Lower lobe of right lung (tissue), 2 donors: Measurements from ENCODE around the gene TALDO1. TPM values are rescaled to one million over a fixed set of nuclear protein-coding genes. Genes with fewer than 3 reads are reported as not detected.

Experiments
- ATAC-seq, 2 donors: fragments of 200-7000 bp; cut with Tn5 transposase; one replicate each; pipeline ENCODE4 v1.9.1; 2020 to 2022; ENCODE audit warnings: mild to moderate bottlenecking in 2 of 2, moderate library complexity in 2 of 2
- DNase-seq: peaks from one replicate; pipeline ENCODE4 v3.0.0-alpha.2; 2020
- H3K27ac ChIP-seq: fragments of 200-600 bp; one replicate; pipeline ENCODE4 v1.8.0; 2022
- H3K27me3 ChIP-seq: fragments of 200-600 bp; one replicate; pipeline ENCODE4 v1.8.0; 2022; ENCODE audit warnings: low read depth
- H3K36me3 ChIP-seq: fragments of 200-600 bp; one replicate; pipeline ENCODE4 v1.8.0; 2022; ENCODE audit warnings: mild to moderate bottlenecking
- H3K4me1 ChIP-seq: fragments of 200-600 bp; one replicate; pipeline ENCODE4 v1.8.0; 2022
- H3K4me3 ChIP-seq: fragments of 200-600 bp; one replicate; pipeline ENCODE4 v1.8.0; 2022; ENCODE audit warnings: mild to moderate bottlenecking
- H3K9me3 ChIP-seq: fragments of 200-600 bp; one replicate; pipeline ENCODE4 v1.8.0; 2022
- CTCF ChIP-seq: fragments of 200-600 bp; IDR thresholded peaks from one replicate; pipeline ENCODE4 v1.8.0; 2022; ENCODE audit warnings: antibody characterized with exemption, mild to moderate bottlenecking
- intact Hi-C: fragments of 100-400 bp; cut with DNase I; formaldehyde crosslinking; loops from one replicate; pipeline ENCODE4 v1.11.0; 2022
- long read RNA-seq: library from polyadenylated mRNA; unstranded; transcript quantifications from one replicate; pipeline ENCODE4 v2.0.0, GENCODE V29; 2021
- total RNA-seq: library from RNA; stranded (reverse); fragmentation: NEBNext Ultra II Directional; extraction: Animal tissue kit (Norgen Biotek cat#: 25700); gene quantifications from one replicate; pipeline ENCODE4 v1.2.1, GENCODE V29; 2021
- donor health status: DM: no; HTN: yes; CAD: no; lungs with severe emphysema.

The TALDO1 gene
- 218 TPM for total RNA-seq
- long read RNA-seq, transcript TALDO1-201 (8 exons, 1,346 nt): major isoform, 220 of 264 reads
- long read RNA-seq, partial matches to known transcripts: 22 of 264 reads
- long read RNA-seq, other reads (novel, unspliced or antisense): 19 of 264 reads

- H3K27ac ChIP-seq: peak within 1 kb of the TSS; percentile 93
- H3K9me3 ChIP-seq: no peaks in the 10 kb centered on the region
- ATAC-seq (peak; percentile 98 to 99), DNase-seq (peak; percentile 96)
- peak within 1 kb of the TSS; percentile 93 for H3K4me3 ChIP-seq
- intact Hi-C loops: no loop called here
- peaks cover 2% of the 10 kb centered on the region for H3K36me3 ChIP-seq
- peak; percentile 39 for TF ChIP-seq CTCF
- H3K4me1 ChIP-seq: peaks cover 32% of the 10 kb centered on the region
- H3K27me3 ChIP-seq: no peaks in the 10 kb centered on the region
These were observed at the start of gene TALDO1 for GRCh38 chr11:747158-748006. Gene TALDO1 (plus strand): TSS chr11:747464. CDS start chr11:747482, 18 bp downstream.

GRCh38 chr11:697811-698311, 49.4 kb upstream of the TALDO1 start:
- ATAC-seq: no peak
- Histone ChIP-seq H3K27me3 (no peaks in the 10 kb centered on the region), H3K27ac (peak overlapping the region; percentile 8), H3K4me3 (no peak overlapping the region), H3K36me3 (peaks cover 19% of the 10 kb centered on the region), H3K4me1 (peaks cover 47% of the 10 kb centered on the region), H3K9me3 (no peaks in the 10 kb centered on the region)
- intact Hi-C loops: no loop called here
- TF ChIP-seq CTCF: no peak
- DNase-seq: no peak

- Histone ChIP-seq H3K36me3 (peaks cover 25% of the 10 kb centered on the region), H3K4me1 (peaks cover 47% of the 10 kb centered on the region), H3K27ac (no peak overlapping the region)
These were observed 48.7 kb upstream of the TALDO1 start for GRCh38 chr11:698493-699115.

GRCh38 chr11:699116-699508, 48.2 kb upstream of the TALDO1 start:
- ATAC-seq: no peak
- intact Hi-C loops: no loop called here
- H3K36me3 ChIP-seq: peaks cover 25% of the 10 kb centered on the region
- no peaks in the 10 kb centered on the region for H3K9me3 ChIP-seq
- H3K27me3 ChIP-seq: no peaks in the 10 kb centered on the region
- peaks cover 48% of the 10 kb centered on the region for H3K4me1 ChIP-seq
- H3K4me3 ChIP-seq: no peak overlapping the region
- H3K27ac ChIP-seq: no peak overlapping the region
- TF ChIP-seq CTCF: no peak
- DNase-seq: no peak

More at GRCh38 chr11:698493-699115, 48.7 kb upstream of the TALDO1 start:
- ATAC-seq: no peak
- Histone ChIP-seq H3K27me3 (no peaks in the 10 kb centered on the region), H3K4me3 (no peak overlapping the region), H3K9me3 (no peaks in the 10 kb centered on the region)
- TF ChIP-seq CTCF: no peak
- intact Hi-C loops: no loop called here
- DNase-seq: no peak

GRCh38 chr11:699753-700152, 47.5 kb upstream of the TALDO1 start:
- ATAC-seq (no peak), DNase-seq (no peak)
- H3K9me3 ChIP-seq: no peaks in the 10 kb centered on the region
- intact Hi-C loops: no loop called here
- H3K4me3 ChIP-seq: no peak overlapping the region
- H3K27me3 ChIP-seq: no peaks in the 10 kb centered on the region
- H3K4me1 ChIP-seq: peaks cover 54% of the 10 kb centered on the region
- no peak overlapping the region for H3K27ac ChIP-seq
- peaks cover 25% of the 10 kb centered on the region for H3K36me3 ChIP-seq
- no peak for TF ChIP-seq CTCF
